KG1 (cell line): ENCODE results near the gene GNAQ.

Source experiments
- DNase-seq: peaks from one replicate; lab custom pipeline; 2025; lab: John Stamatoyannopoulos, UW

The GNAQ gene

GRCh38 chr9:77815260-77815659 is 216.4 kb downstream of the GNAQ start:
- no peak for DNase-seq

- no peak for DNase-seq
Observed at GRCh38 chr9:77811832-77812231, 219.8 kb downstream of the GNAQ start.

GRCh38 chr9:77810637-77811119 is 220.9 kb downstream of the GNAQ start:
- DNase-seq = no peak

GRCh38 chr9:77810047-77810446 is 221.6 kb downstream of the GNAQ start:
- no peak for DNase-seq

GRCh38 chr9:77809552-77809951 is 222.1 kb downstream of the GNAQ start:
- DNase-seq = no peak

- DNase-seq = no peak
Observed at GRCh38 chr9:77808751-77809081, 222.9 kb downstream of the GNAQ start.

GRCh38 chr9:77807846-77808750 is 223.5 kb downstream of the GNAQ start:
- no peak for DNase-seq

GRCh38 chr9:77807281-77807683 is 224.3 kb downstream of the GNAQ start:
- DNase-seq = no peak

GRCh38 chr9:77806741-77807140 is 224.9 kb downstream of the GNAQ start:
- DNase-seq = no peak

GRCh38 chr9:77805810-77806209 is 225.8 kb downstream of the GNAQ start:
- no peak for DNase-seq

- no peak for DNase-seq
Observed at GRCh38 chr9:77803423-77803822, 228.2 kb downstream of the GNAQ start.

GRCh38 chr9:77802515-77803293 is 228.9 kb downstream of the GNAQ start:
- DNase-seq = no peak

GRCh38 chr9:77802064-77802463 is 229.5 kb downstream of the GNAQ start:
- DNase-seq = no peak

- DNase-seq = no peak
Observed at GRCh38 chr9:77800924-77801551, 230.6 kb downstream of the GNAQ start.

GRCh38 chr9:77798140-77798539 is 233.5 kb downstream of the GNAQ start:
- no peak for DNase-seq

GRCh38 chr9:77794985-77795384 is 236.6 kb downstream of the GNAQ start:
- DNase-seq = no peak

GRCh38 chr9:77793849-77794248 is 237.8 kb downstream of the GNAQ start:
- no peak for DNase-seq

- DNase-seq = no peak
Observed at GRCh38 chr9:77789891-77790290, 241.7 kb downstream of the GNAQ start.

GRCh38 chr9:77785341-77785740 is 246.3 kb downstream of the GNAQ start:
- no peak for DNase-seq

- no peak for DNase-seq
Observed at GRCh38 chr9:77783518-77783917, 248.1 kb downstream of the GNAQ start.

GRCh38 chr9:77779010-77779409 is 252.6 kb downstream of the GNAQ start:
- DNase-seq = no peak

- no peak for DNase-seq
Observed at GRCh38 chr9:77773381-77773780, 258.2 kb downstream of the GNAQ start.

GRCh38 chr9:77772646-77773045 is 259.0 kb downstream of the GNAQ start:
- DNase-seq = no peak
